Body of pancreas (tissue), 4 donors: ENCODE measurements around the gene ANKRD29.

Experiments used
- POLR2A ChIP-seq, 3 donors: fragments of 450-650 bp; IDR thresholded peaks; one replicate each; pipeline ENCODE4 v1.6.1; 2016; ENCODE audit warnings: antibody characterized with exemption in 3 of 3, mild to moderate bottlenecking in 2 of 3
- TF ChIP-seq, protein P1 (sequence below), 7 experiments: fragments of 450-650 bp in 4 of 7; fragments of 200-600 bp in 3 of 7; sonication (generic) in 3 of 7; IDR thresholded peaks; one replicate each; pipeline ENCODE4 v1.5.1; 2016 to 2019; ENCODE audit warnings: antibody characterized with exemption in 7 of 7

DNA sequence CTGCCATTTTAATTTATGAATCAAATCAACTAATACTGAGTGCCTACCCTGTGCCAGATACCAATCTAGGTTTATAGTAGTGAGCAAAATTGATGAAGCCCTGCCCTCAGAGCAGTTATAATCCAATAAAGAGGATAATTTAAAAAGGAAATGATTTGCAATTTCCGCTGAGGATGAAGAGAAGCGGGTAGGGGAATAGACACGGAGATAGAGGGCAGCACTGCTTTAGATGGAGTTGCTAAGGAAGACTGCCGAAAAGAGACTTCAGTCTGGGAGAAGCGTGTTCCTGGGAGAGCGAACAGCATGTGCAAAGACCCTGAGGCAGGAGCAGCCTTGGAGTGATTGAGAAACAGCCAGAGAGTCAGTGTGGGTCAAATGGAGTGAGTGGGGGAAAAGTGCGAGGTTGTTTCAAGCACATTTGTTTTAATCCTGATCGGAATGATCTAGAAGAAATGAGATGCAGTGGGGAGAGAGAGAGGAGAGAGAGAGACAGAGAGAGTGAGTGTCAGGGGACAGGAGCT lies 38.9 kb upstream of the ANKRD29 start:
- TF ChIP-seq, protein P1, sequence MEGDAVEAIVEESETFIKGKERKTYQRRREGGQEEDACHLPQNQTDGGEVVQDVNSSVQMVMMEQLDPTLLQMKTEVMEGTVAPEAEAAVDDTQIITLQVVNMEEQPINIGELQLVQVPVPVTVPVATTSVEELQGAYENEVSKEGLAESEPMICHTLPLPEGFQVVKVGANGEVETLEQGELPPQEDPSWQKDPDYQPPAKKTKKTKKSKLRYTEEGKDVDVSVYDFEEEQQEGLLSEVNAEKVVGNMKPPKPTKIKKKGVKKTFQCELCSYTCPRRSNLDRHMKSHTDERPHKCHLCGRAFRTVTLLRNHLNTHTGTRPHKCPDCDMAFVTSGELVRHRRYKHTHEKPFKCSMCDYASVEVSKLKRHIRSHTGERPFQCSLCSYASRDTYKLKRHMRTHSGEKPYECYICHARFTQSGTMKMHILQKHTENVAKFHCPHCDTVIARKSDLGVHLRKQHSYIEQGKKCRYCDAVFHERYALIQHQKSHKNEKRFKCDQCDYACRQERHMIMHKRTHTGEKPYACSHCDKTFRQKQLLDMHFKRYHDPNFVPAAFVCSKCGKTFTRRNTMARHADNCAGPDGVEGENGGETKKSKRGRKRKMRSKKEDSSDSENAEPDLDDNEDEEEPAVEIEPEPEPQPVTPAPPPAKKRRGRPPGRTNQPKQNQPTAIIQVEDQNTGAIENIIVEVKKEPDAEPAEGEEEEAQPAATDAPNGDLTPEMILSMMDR (IDR thresholded peaks at IDR 0.05): no peak
- no peak for TF ChIP-seq POLR2A (IDR thresholded peaks at IDR 0.05)
